Heart right ventricle (tissue), 16 donors: ENCODE data around the gene CD48. TPM values are rescaled to one million over a fixed set of nuclear protein-coding genes. Genes with fewer than 3 reads are reported as not detected.

Experiments
- ATAC-seq, 8 donors: fragments of 200-7000 bp; cut with Tn5 transposase; one replicate each; pipeline ENCODE4 v1.9.1; 2020; ENCODE audit warnings: mild to moderate bottlenecking in 8 of 8, moderate library complexity in 8 of 8, moderate number of reproducible peaks in 1 of 8
- DNase-seq, 2 donors: peaks; one replicate each; pipeline ENCODE4 v3.0.0-alpha.2; 2020
- H3K27ac ChIP-seq, 10 donors: fragments of 200-600 bp; sonication (generic) in 2 of 10; one replicate each; pipeline versions ENCODE4 v1.5.0 to v1.8.0; 2020 to 2022; ENCODE audit warnings: mild to moderate bottlenecking in 3 of 10
- H3K27me3 ChIP-seq, 7 donors: fragments of 200-600 bp; one replicate each; pipeline ENCODE4 v1.8.0; 2021 to 2022; ENCODE audit warnings: mild to moderate bottlenecking in 2 of 7
- H3K36me3 ChIP-seq, 9 donors: fragments of 200-600 bp; sonication (generic) in 1 of 9; one replicate each; pipeline versions ENCODE4 v1.5.0 to v1.8.0; 2020 to 2022; ENCODE audit warnings: mild to moderate bottlenecking in 2 of 9
- H3K4me1 ChIP-seq, 9 donors: fragments of 200-600 bp; sonication (generic) in 1 of 9; one replicate each; pipeline versions ENCODE4 v1.5.0 to v1.8.0; 2020 to 2022; ENCODE audit warnings: mild to moderate bottlenecking in 4 of 9
- H3K4me3 ChIP-seq, 10 donors: fragments of 200-600 bp; sonication (generic) in 2 of 10; one replicate each; pipeline versions ENCODE4 v1.5.0 to v1.8.0; 2020 to 2022; ENCODE audit warnings: mild to moderate bottlenecking in 7 of 10, moderate library complexity in 2 of 10
- H3K9me3 ChIP-seq, 11 donors: fragments of 200-600 bp in 10 of 11; sonication (generic) in 2 of 11; one replicate each; pipeline versions ENCODE4 v1.5.0 to v1.8.0; 2013 to 2022; ENCODE audit warnings: mild to moderate bottlenecking in 2 of 11, control low read depth in 1 of 11, moderate library complexity in 1 of 11
- WGBS, 2 donors: extraction: QIAGEN DNeasy Blood & Tissue Kit; methylation state at CpG; one replicate each; pipeline ENCODE4 v1.1.7; 2013; ENCODE audit warnings: inconsistent platforms in 1 of 2; 5-methylcytosine and 5-hydroxymethylcytosine counted together
- intact Hi-C, 10 donors: fragments of 100-400 bp; cut with DNase I; formaldehyde crosslinking; loops; one replicate each; pipeline versions ENCODE4 v1.11.1 to v1.14.2; 2022
- polyA plus RNA-seq, 2 donors: library from polyadenylated mRNA; stranded (reverse); fragments of 200-250 nt; gene quantifications; one replicate each; pipeline ENCODE4 v1.2.3, GENCODE V29; 2013
- total RNA-seq, 10 donors: library from RNA; stranded (reverse); fragmentation: NEBNext Ultra II Directional in 3 of 10; extraction: Animal tissue kit (Norgen Biotek cat#: 25700) in 3 of 10; gene quantifications; one replicate each; pipeline versions ENCODE4 v1.2.1 to v1.2.4, GENCODE V29; 2021 to 2023
- TF ChIP-seq, protein P1 (sequence below), 9 donors: fragments of 200-600 bp; sonication (generic) in 2 of 9; IDR thresholded peaks; one replicate each; pipeline versions ENCODE4 v1.5.0 to v1.8.0; 2021 to 2022; ENCODE audit warnings: antibody characterized with exemption in 9 of 9, mild to moderate bottlenecking in 5 of 9, moderate library complexity in 1 of 9
- donor health status: Arrhythmogenic right ventricular cardiomyopathy.
- donor health status: ischemic (EF 13 %, LVEDD 7.1; RV severe dilation, severe dysfunction).
- donor health status: healthy with polysubstance abuse.
- donor health status: DM: no; HTN: yes; CAD: no.
- donor health status: DM: no; HTN: no; CAD: no.
- donor health status: ischemic (EF 25% LVEDD 6.9; RV normal size, moderate dysfunction).
- donor health status: ischemic (EF 25% LVEDD 5.7; RV mildly dilated, moderate dysfunction).
- donor health status: healthy.
- donor health status: DM: yes; HTN: yes; CAD: no.
- donor health status: Ischemic cardiomyopathy.
- donor health status: ischemic (EF 35%, LVEDD 5.7; RV mildly dilated, moderate dysfunction).
- donor health status: nonischemic (EF 11% LVEDD 7.7; RV severe dilation, severe dysfunction).
- donor health status: DM: yes; HTN: yes; CAD: no.
- donor health status: PGD.
- donor health status: ischemic (EF 29% LVEDD 5.4; RV normal size, mild dysfunction).
- donor health status: nonischemic (EF 23%, LVEDD 6.1; RV moderate dilation, normal function).

Gene CD48
- total and polyA plus RNA-seq, 12 donors, result 0.40 to 20.9 (median 0.96) TPM

DNA sequence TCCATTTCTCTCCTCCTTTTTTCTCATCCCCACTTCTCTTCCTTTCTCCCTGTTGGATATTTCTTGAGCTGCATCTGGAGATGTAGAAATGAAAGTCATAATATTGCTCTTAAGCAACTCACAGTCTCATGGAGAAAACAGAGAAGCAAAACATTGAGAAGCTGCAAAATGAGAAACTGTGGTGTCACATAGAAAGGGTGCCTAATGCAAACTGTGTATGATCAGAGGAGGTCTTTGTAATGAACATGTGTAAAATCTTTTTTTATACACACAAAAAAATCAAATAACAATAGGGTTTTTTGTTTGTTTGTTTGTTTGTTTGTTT, 15.7 kb upstream of the CD48 start:
- DNase-seq (no peak), ATAC-seq (no peak)
- H3K4me1 ChIP-seq, result peaks cover 0 to 34% (median 0%) of the 10 kb centered on the region in 9 donors
- H3K9me3 ChIP-seq, result no peaks in the 10 kb centered on the region
- H3K27ac ChIP-seq, result no peak overlapping the region
- intact Hi-C loops, result loop anchor here in 5 of 10 donors (5.0 to 10.0 kb wide), 6 partner anchors 40 to 370 kb away; partner anchors contain the start of genes ITLN2 (in 4 of the 5) and KLHDC9 (in 1 of the 5)
- H3K27me3 ChIP-seq, result peaks cover 0 to 14% (median 0%) of the 10 kb centered on the region in 7 donors
- no peak overlapping the region for H3K4me3 ChIP-seq
- TF ChIP-seq, protein P1, sequence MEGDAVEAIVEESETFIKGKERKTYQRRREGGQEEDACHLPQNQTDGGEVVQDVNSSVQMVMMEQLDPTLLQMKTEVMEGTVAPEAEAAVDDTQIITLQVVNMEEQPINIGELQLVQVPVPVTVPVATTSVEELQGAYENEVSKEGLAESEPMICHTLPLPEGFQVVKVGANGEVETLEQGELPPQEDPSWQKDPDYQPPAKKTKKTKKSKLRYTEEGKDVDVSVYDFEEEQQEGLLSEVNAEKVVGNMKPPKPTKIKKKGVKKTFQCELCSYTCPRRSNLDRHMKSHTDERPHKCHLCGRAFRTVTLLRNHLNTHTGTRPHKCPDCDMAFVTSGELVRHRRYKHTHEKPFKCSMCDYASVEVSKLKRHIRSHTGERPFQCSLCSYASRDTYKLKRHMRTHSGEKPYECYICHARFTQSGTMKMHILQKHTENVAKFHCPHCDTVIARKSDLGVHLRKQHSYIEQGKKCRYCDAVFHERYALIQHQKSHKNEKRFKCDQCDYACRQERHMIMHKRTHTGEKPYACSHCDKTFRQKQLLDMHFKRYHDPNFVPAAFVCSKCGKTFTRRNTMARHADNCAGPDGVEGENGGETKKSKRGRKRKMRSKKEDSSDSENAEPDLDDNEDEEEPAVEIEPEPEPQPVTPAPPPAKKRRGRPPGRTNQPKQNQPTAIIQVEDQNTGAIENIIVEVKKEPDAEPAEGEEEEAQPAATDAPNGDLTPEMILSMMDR (IDR thresholded peaks at IDR 0.05), result no peak
- no peaks in the 10 kb centered on the region for H3K36me3 ChIP-seq

DNA sequence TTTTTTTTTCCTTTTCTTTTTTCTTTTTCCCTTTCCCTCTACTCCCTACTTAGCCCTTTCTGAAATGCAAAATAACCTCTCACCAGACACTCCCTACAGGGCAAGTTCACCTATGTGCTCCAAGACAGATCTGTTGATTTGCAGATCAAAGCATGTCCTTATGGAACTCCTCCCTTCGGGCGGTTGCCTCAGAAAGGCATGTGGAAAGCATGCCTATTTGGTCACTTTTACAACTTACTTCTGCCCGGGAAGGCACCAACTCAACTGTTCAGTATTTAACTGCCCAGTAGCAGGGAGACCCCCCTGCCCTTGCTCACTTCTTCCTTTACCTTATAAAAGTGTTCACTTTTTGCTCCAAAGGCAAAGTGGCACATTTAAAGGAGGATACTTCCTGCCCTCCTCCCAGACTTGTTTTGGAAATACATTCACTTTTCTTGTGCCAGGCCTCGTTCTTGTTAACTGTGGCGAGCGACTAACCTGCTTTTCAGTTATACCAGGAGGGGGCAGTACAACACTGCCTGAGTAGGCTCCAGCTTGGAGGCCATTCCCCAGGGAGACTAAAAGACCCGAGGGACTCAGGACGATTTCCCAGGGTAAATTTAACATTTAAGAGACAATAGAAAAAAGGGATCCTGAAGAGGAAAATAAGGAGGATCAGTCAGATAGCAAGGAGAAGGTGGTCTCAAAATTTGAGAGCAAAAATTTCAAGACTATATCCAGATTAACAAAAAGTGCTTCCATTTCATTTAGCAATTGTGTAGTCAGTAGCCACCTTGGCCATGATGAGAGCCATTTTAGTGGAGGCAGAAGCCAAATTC, 15.1 kb upstream of the CD48 start:
- H3K4me1 ChIP-seq, result peaks cover 0 to 30% (median 0%) of the 10 kb centered on the region in 9 donors
- peak in 1 of 2 donors; percentile 50 for DNase-seq
- 16% methylated on average over 8 of the region's 8 CpGs for WGBS, 2 donors
- H3K27me3 ChIP-seq, result peaks cover 0 to 14% (median 0%) of the 10 kb centered on the region in 7 donors
- intact Hi-C loops, result loop anchor here in 5 of 10 donors (5.0 to 10.0 kb wide), 6 partner anchors 41 to 371 kb away; partner anchors contain the start of genes ITLN2 (in 4 of the 5) and KLHDC9 (in 1 of the 5)
- H3K36me3 ChIP-seq, result no peaks in the 10 kb centered on the region
- peak in 7 of 8 donors; percentile 55 to 90 (median 72) for ATAC-seq
- H3K27ac ChIP-seq, result peak overlapping the region in 1 of 10 donors; percentile 45
- no peaks in the 10 kb centered on the region for H3K9me3 ChIP-seq
- H3K4me3 ChIP-seq, result no peak overlapping the region
- TF ChIP-seq, protein P1 (IDR thresholded peaks at IDR 0.05), result peak; percentile 48 to 88 (median 73)

DNA sequence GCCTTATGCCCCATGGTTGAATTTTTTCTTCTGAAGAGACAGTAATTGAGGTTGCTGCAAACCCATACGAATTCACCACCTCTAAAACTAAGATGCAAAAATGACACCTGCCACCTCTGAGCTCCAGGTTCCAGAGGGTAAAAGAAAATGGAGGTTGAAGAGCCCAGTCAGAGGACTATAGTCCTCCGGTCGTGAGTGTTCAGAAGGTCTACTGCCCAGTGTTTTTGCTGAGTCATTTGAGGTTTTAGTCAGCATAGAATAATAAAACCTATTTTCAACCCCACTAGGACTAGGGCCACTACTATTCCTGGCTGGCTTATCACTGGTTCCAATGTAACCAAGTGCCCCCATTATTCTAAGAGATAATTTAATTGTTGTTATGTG, 14.5 kb upstream of the CD48 start:
- no peak for DNase-seq
- Histone ChIP-seq H3K27me3 (peaks cover 0 to 10% (median 0%) of the 10 kb centered on the region in 7 donors), H3K9me3 (no peaks in the 10 kb centered on the region), H3K4me3 (no peak overlapping the region), H3K36me3 (no peaks in the 10 kb centered on the region), H3K4me1 (peaks cover 0 to 30% (median 0%) of the 10 kb centered on the region in 9 donors), H3K27ac (peak overlapping the region in 1 of 10 donors; percentile 45)
- ATAC-seq, result peak in 1 of 8 donors; percentile 21
- 53 to 58% methylated on average over 3 of the region's 3 CpGs for WGBS, 2 donors
- intact Hi-C loops, result loop anchor here in 5 of 10 donors (5.0 to 10.0 kb wide), 6 partner anchors 41 to 371 kb away; partner anchors contain the start of genes ITLN2 (in 4 of the 5) and KLHDC9 (in 1 of the 5)
- TF ChIP-seq, protein P1 (IDR thresholded peaks at IDR 0.05), result no peak

DNA sequence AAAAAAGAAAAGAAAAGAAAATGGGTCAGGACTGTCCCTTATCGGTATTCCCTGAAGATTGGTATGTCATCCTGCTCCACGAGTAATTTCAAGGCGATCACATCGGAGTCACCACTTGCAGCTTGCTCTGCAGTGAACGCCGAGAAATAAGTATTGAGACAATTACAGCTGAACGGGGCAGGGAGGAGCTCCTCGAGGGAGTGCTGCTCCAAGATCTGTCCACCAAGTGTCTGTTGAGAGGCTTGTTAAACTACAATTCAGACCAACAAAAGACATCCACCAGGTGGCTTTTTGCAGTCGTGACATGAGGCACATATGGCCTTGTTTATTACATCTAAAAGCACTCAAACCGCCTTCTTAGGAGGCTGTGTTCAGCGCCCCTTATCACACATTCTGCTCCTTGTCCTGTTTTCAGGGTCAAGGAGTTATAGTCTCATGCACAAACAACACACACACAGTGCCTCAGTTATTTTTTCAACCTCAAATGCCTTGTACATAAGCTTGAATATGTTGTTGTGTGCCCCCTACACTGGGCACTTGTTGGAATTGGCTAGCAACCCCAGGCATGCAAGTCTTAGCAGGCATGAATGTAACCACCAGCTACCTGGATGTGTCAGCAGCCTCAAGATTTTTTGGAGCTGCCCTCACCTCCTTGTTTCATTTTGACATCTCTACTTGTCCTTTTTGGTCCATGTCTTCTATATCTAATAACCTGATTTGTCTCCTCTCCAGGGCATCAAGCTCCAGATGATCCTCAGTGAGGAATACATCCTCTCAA, 13.0 kb upstream of the CD48 start:
- TF ChIP-seq, protein P1 (IDR thresholded peaks at IDR 0.05), result no peak
- ATAC-seq (no peak), DNase-seq (no peak)
- Histone ChIP-seq H3K4me3 (no peak overlapping the region), H3K36me3 (no peaks in the 10 kb centered on the region), H3K9me3 (no peaks in the 10 kb centered on the region), H3K27me3 (peaks cover 0 to 8% (median 0%) of the 10 kb centered on the region in 7 donors), H3K4me1 (peaks cover 0 to 39% (median 0%) of the 10 kb centered on the region in 9 donors), H3K27ac (no peak overlapping the region)
- 61 to 73% methylated on average over 11 of the region's 11 CpGs for WGBS, 2 donors
- intact Hi-C loops, result loop anchor here in 5 of 10 donors (5.0 to 10.0 kb wide), 6 partner anchors 42 to 373 kb away; partner anchors contain the start of genes ITLN2 (in 4 of the 5) and KLHDC9 (in 1 of the 5)
